Endothelial cell (in vitro differentiated cells): Measurements from ENCODE around the gene UBE2QL1. TPM values are rescaled to one million over a fixed set of nuclear protein-coding genes. Genes with fewer than 3 reads are reported as not detected.

ENCODE experiments used
- DNase-seq: peaks from one replicate; pipeline ENCODE4 v3.0.0; 2021; ENCODE audit warnings: low spot score
- H3K27ac Mint-ChIP-seq: one replicate; pipeline ENCODE4 v1.8.0; 2021; ENCODE audit warnings: mixed read lengths, inconsistent platforms; ENCODE audit not compliant: unreplicated experiment
- H3K27me3 Mint-ChIP-seq: one replicate; pipeline ENCODE4 v1.8.0; 2021; ENCODE audit warnings: mild to moderate bottlenecking, moderate library complexity, mixed read lengths, inconsistent platforms; ENCODE audit not compliant: unreplicated experiment
- H3K36me3 Mint-ChIP-seq: one replicate; pipeline ENCODE4 v1.8.0; 2021; ENCODE audit warnings: mild to moderate bottlenecking, low read depth, mixed read lengths, inconsistent platforms; ENCODE audit not compliant: unreplicated experiment
- H3K4me1 Mint-ChIP-seq: one replicate; pipeline ENCODE4 v1.8.0; 2021; ENCODE audit warnings: mild to moderate bottlenecking, mixed read lengths, inconsistent platforms; ENCODE audit not compliant: unreplicated experiment
- H3K4me3 Mint-ChIP-seq: one replicate; pipeline ENCODE4 v1.8.0; 2021; ENCODE audit warnings: mild to moderate bottlenecking, mixed read lengths, inconsistent platforms; ENCODE audit not compliant: unreplicated experiment
- H3K9me3 Mint-ChIP-seq: one replicate; pipeline ENCODE4 v1.8.0; 2021; ENCODE audit warnings: mixed read lengths, inconsistent platforms; ENCODE audit not compliant: unreplicated experiment
- CTCF ChIP-seq: fragments of 200-600 bp; sonication (generic); IDR thresholded peaks from one replicate; pipeline ENCODE4 v1.5.0; 2021; ENCODE audit warnings: antibody characterized with exemption; ENCODE audit not compliant: unreplicated experiment
- total RNA-seq: library from RNA; stranded (reverse); fragmentation: NEBNext Ultra II Directional; extraction: Animal tissue kit (Norgen Biotek cat#: 25700); gene quantifications from one replicate; pipeline ENCODE4 v1.2.1, GENCODE V29; 2021; ENCODE audit not compliant: unreplicated experiment

UBE2QL1 gene
- total RNA-seq, 1 donor from 2014 or later = 0.85 TPM

- no peak for TF ChIP-seq CTCF
- Mint-ChIP-seq H3K4me1 (no peaks in the 10 kb centered on the region), H3K9me3 (no peaks in the 10 kb centered on the region), H3K4me3 (no peak overlapping the region), H3K36me3 (no peaks in the 10 kb centered on the region), H3K27ac (no peak overlapping the region), H3K27me3 (peaks cover 1% of the 10 kb centered on the region)
- no peak for DNase-seq
These were observed 16.5 kb upstream of the UBE2QL1 start for GRCh38 chr5:6432206-6432605.

GRCh38 chr5:6434731-6435130 lies 13.9 kb upstream of the UBE2QL1 start:
- no peak overlapping the region for H3K4me3 Mint-ChIP-seq
- H3K27me3 Mint-ChIP-seq = no peaks in the 10 kb centered on the region
- no peaks in the 10 kb centered on the region for H3K9me3 Mint-ChIP-seq
- no peak for DNase-seq
- TF ChIP-seq CTCF = no peak
- no peaks in the 10 kb centered on the region for H3K36me3 Mint-ChIP-seq
- H3K27ac Mint-ChIP-seq = no peak overlapping the region
- H3K4me1 Mint-ChIP-seq = no peaks in the 10 kb centered on the region

- H3K4me3 Mint-ChIP-seq = no peak overlapping the region
- no peaks in the 10 kb centered on the region for H3K4me1 Mint-ChIP-seq
- no peak overlapping the region for H3K27ac Mint-ChIP-seq
- no peaks in the 10 kb centered on the region for H3K9me3 Mint-ChIP-seq
- peak; percentile 32 for TF ChIP-seq CTCF
- DNase-seq = peak; percentile 76
- no peaks in the 10 kb centered on the region for H3K36me3 Mint-ChIP-seq
- H3K27me3 Mint-ChIP-seq = no peaks in the 10 kb centered on the region
These were observed 13.3 kb upstream of the UBE2QL1 start for GRCh38 chr5:6435356-6435755.

GRCh38 chr5:6436715-6437331 lies 11.8 kb upstream of the UBE2QL1 start:
- H3K27ac Mint-ChIP-seq = no peak overlapping the region
- H3K4me1 Mint-ChIP-seq = no peaks in the 10 kb centered on the region
- DNase-seq = no peak
- peaks cover 2% of the 10 kb centered on the region for H3K27me3 Mint-ChIP-seq
- H3K9me3 Mint-ChIP-seq = no peaks in the 10 kb centered on the region
- peaks cover 4% of the 10 kb centered on the region for H3K36me3 Mint-ChIP-seq
- no peak overlapping the region for H3K4me3 Mint-ChIP-seq
- TF ChIP-seq CTCF = no peak

GRCh38 chr5:6439588-6440550 lies 8.8 kb upstream of the UBE2QL1 start:
- no peak for TF ChIP-seq CTCF
- peaks cover 5% of the 10 kb centered on the region for H3K27me3 Mint-ChIP-seq
- peaks cover 4% of the 10 kb centered on the region for H3K36me3 Mint-ChIP-seq
- H3K27ac Mint-ChIP-seq = no peak overlapping the region
- no peaks in the 10 kb centered on the region for H3K9me3 Mint-ChIP-seq
- no peak overlapping the region for H3K4me3 Mint-ChIP-seq
- DNase-seq = no peak
- no peaks in the 10 kb centered on the region for H3K4me1 Mint-ChIP-seq
